IPS-NIHi7 (cell line): Measurements from ENCODE around the gene TCF20.

ENCODE experiments used
- DNase-seq: peaks from one replicate; pipeline ENCODE4 v3.0.0; 2012; ENCODE audit warnings: mixed read lengths; ENCODE audit errors: extremely low spot score

TCF20 gene

GRCh38 chr22:42270510-42271190, at the start of gene TCF20:
TSS of gene TCF20 (minus strand) at chr22:42270653. CDS start at chr22:42215305, 55,348 bp downstream.
- peak; percentile 87 for DNase-seq

- no peak for DNase-seq
These were observed 48.9 kb upstream of the TCF20 start for GRCh38 chr22:42319386-42319785.

- DNase-seq, result no peak
These were observed 48.5 kb upstream of the TCF20 start for GRCh38 chr22:42318967-42319366.

GRCh38 chr22:42317691-42318547, 47.5 kb upstream of the TCF20 start:
- peak; percentile 43 for DNase-seq

- no peak for DNase-seq
These were observed 46.6 kb upstream of the TCF20 start for GRCh38 chr22:42317008-42317407.

- no peak for DNase-seq
These were observed 44.9 kb upstream of the TCF20 start for GRCh38 chr22:42315392-42315756.

GRCh38 chr22:42314709-42315391, 44.4 kb upstream of the TCF20 start:
- no peak for DNase-seq

- peak; percentile 79 for DNase-seq
These were observed 43.5 kb upstream of the TCF20 start for GRCh38 chr22:42313804-42314581.

GRCh38 chr22:42313204-42313603, 42.8 kb upstream of the TCF20 start:
- DNase-seq, result no peak

- no peak for DNase-seq
These were observed 40.0 kb upstream of the TCF20 start for GRCh38 chr22:42310291-42311015.

GRCh38 chr22:42309865-42310264, 39.4 kb upstream of the TCF20 start:
- no peak for DNase-seq

- DNase-seq, result no peak
These were observed 38.5 kb upstream of the TCF20 start for GRCh38 chr22:42308892-42309468.

- DNase-seq, result no peak
These were observed 37.5 kb upstream of the TCF20 start for GRCh38 chr22:42307806-42308563.

GRCh38 chr22:42306010-42306409, 35.6 kb upstream of the TCF20 start:
- no peak for DNase-seq

GRCh38 chr22:42304324-42304790, 33.9 kb upstream of the TCF20 start:
- no peak for DNase-seq

- no peak for DNase-seq
These were observed 33.2 kb upstream of the TCF20 start for GRCh38 chr22:42303396-42304323.

GRCh38 chr22:42301742-42302102, 31.3 kb upstream of the TCF20 start:
- no peak for DNase-seq

GRCh38 chr22:42301077-42301741, 30.8 kb upstream of the TCF20 start:
- no peak for DNase-seq
